OCI-LY7 (cell line): ENCODE data around the gene ADCY5. TPM values are rescaled to one million over a fixed set of nuclear protein-coding genes. Genes with fewer than 3 reads are reported as not detected.
A peak's percentile ranks its signal among the peaks of the same experiment; 100 is the strongest.

Experiments
- BruUV-seq: library from RNA; stranded (reverse); fragments of 400-500 nt; replicated peaks from 2 replicates; lab custom pipeline; 2021; lab: Mats Ljungman, UMichigan
- CTCF ChIA-PET: fragments of 300-600 bp; sonication (Branson Sonifier 250); formaldehyde crosslinking; loops from one replicate; lab custom pipeline; 2022; ENCODE audit warnings: antibody characterized with exemption; ENCODE audit not compliant: unreplicated experiment; lab: Charles Lee
- POLR2A ChIA-PET: fragments of 300-600 bp; sonication (Branson Sonifier 250); formaldehyde crosslinking; loops from one replicate; lab custom pipeline; 2022; ENCODE audit warnings: antibody characterized with exemption; lab: Charles Lee
- DNase-seq: peaks from one replicate; pipeline ENCODE4 v3.0.0-alpha.2; 2015; ENCODE audit warnings: low spot score
- H2AFZ ChIP-seq: fragments of 200-600 bp; sonication (generic), shearing (Covaris generic); 2 replicates; pipeline ENCODE4 v1.6.1; 2014; ENCODE audit warnings: mild to moderate bottlenecking, antibody characterized with exemption, low read length, moderate library complexity
- H3K27ac ChIP-seq: fragments of 200-600 bp; sonication (generic); 2 replicates; pipeline ENCODE4 v1.5.1; 2014; ENCODE audit warnings: mixed run types, low read depth, mild to moderate bottlenecking, moderate library complexity, low read length, inconsistent platforms; ENCODE audit not compliant: poor library complexity, severe bottlenecking
- H3K36me3 ChIP-seq: fragments of 200-600 bp; sonication (generic); 2 replicates; pipeline ENCODE4 v1.6.1; 2014; ENCODE audit warnings: mild to moderate bottlenecking, antibody characterized with exemption, low read length, moderate library complexity, mixed read lengths; ENCODE audit not compliant: insufficient read depth
- H3K4me1 ChIP-seq: fragments of 200-600 bp; sonication (generic); 2 replicates; pipeline ENCODE4 v1.5.1; 2014; ENCODE audit warnings: mild to moderate bottlenecking, low read length; ENCODE audit not compliant: insufficient read depth, poor library complexity, severe bottlenecking
- H3K4me2 ChIP-seq: fragments of 200-600 bp; sonication (generic); 2 replicates; pipeline ENCODE4 v1.6.1; 2014; ENCODE audit warnings: mild to moderate bottlenecking, low read length
- H3K4me3 ChIP-seq: fragments of 200-600 bp; sonication (generic); 2 replicates; pipeline ENCODE4 v1.5.1; 2014; ENCODE audit warnings: mild to moderate bottlenecking, low read depth, low read length; ENCODE audit not compliant: poor library complexity, severe bottlenecking
- H3K79me2 ChIP-seq: fragments of 200-600 bp; sonication (generic); 2 replicates; pipeline ENCODE4 v1.6.1; 2016; ENCODE audit warnings: low read depth, mild to moderate bottlenecking, low read length, moderate library complexity, mixed read lengths; ENCODE audit not compliant: insufficient read depth
- H3K9me2 ChIP-seq: fragments of 200-600 bp; sonication (generic); 2 replicates; pipeline ENCODE4 v1.6.1; 2016; ENCODE audit warnings: mild to moderate bottlenecking, low read length, mixed read lengths; ENCODE audit not compliant: insufficient read depth
- H3K9me3 ChIP-seq: fragments of 200-600 bp; sonication (generic); 2 replicates; pipeline ENCODE4 v1.6.1; 2014; ENCODE audit warnings: mild to moderate bottlenecking, mixed run types, low read length, mixed read lengths
- H4K20me1 ChIP-seq: fragments of 200-600 bp; sonication (generic); 2 replicates; pipeline ENCODE4 v1.6.1; 2014; ENCODE audit warnings: mild to moderate bottlenecking, antibody characterized with exemption, low read length, moderate library complexity, mixed read lengths; ENCODE audit not compliant: insufficient read depth
- EZH2phosphoT487 ChIP-seq: fragments of 200-600 bp; sonication (generic); IDR thresholded peaks from 2 replicates; pipeline ENCODE4 v1.6.1; 2018; ENCODE audit warnings: low read depth, borderline replicate concordance, mild to moderate bottlenecking, mixed run types, antibody characterized with exemption, low read length, moderate library complexity, mixed read lengths
- intact Hi-C: fragments of 100-400 bp; cut with micrococcal nuclease; formaldehyde crosslinking; loops from one replicate; pipeline ENCODE4 v1.10.0; 2022; ENCODE audit not compliant: unreplicated experiment
- total RNA-seq, 2 experiments: library from RNA; depleted of rRNA in 1 of 2; stranded (reverse); fragments of >200 nt in 1 of 2; shearing (Covaris generic) in 1 of 2; gene quantifications; 2 replicates each; pipeline ENCODE4 v1.2.3, GENCODE V29; 2014 to 2022
- TF ChIP-seq, protein P1 (sequence below): fragments of 200-600 bp; sonication (generic); conservative IDR thresholded peaks from 2 replicates; pipeline ENCODE4 v1.5.1; 2014; ENCODE audit warnings: mild to moderate bottlenecking, antibody characterized with exemption, low read length, moderate library complexity, mixed read lengths

The ADCY5 gene
- total RNA-seq, 2 experiments from 2014 or later = 0.03 to 0.63 TPM

DNA sequence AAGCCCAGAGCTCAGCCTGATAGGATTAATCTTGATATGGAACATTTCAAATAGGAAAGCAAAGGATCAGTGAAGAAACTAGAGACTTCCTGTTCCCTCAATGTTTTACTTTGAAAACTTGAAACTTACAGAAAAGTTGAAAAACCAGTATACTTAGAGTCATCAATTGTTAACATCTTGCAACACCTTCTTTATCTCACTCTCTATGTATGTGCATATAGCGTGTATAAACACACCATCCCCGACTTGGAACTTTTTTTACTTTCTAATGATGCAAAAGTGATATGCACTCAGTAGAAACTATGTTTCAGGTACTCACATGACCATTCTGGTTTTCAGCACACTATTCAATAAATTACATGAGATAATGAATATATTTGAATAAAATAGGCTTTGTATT lies 186.7 kb downstream of the ADCY5 start:
- H3K4me2 ChIP-seq = no peak overlapping the region
- no peaks in the 10 kb centered on the region for H3K79me2 ChIP-seq
- no peak for DNase-seq
- no peaks in the 10 kb centered on the region for H4K20me1 ChIP-seq
- peaks cover 7% of the 10 kb centered on the region for H3K4me1 ChIP-seq
- TF ChIP-seq EZH2phosphoT487 = no peak
- TF ChIP-seq, protein P1, sequence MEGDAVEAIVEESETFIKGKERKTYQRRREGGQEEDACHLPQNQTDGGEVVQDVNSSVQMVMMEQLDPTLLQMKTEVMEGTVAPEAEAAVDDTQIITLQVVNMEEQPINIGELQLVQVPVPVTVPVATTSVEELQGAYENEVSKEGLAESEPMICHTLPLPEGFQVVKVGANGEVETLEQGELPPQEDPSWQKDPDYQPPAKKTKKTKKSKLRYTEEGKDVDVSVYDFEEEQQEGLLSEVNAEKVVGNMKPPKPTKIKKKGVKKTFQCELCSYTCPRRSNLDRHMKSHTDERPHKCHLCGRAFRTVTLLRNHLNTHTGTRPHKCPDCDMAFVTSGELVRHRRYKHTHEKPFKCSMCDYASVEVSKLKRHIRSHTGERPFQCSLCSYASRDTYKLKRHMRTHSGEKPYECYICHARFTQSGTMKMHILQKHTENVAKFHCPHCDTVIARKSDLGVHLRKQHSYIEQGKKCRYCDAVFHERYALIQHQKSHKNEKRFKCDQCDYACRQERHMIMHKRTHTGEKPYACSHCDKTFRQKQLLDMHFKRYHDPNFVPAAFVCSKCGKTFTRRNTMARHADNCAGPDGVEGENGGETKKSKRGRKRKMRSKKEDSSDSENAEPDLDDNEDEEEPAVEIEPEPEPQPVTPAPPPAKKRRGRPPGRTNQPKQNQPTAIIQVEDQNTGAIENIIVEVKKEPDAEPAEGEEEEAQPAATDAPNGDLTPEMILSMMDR = no peak
- peaks cover 6% of the 10 kb centered on the region; the same call in 1 of the 2 replicates for H3K36me3 ChIP-seq
- ChIA-PET POLR2A (interaction anchor here (0.8 to 1.1 kb wide), 2 partner anchors 16 to 232 kb away, joined by 3 read pairs; no protein-coding TSS in a partner anchor), CTCF (no interaction called here)
- no peaks in the 10 kb centered on the region for H3K9me2 ChIP-seq
- no peak overlapping the region for H3K27ac ChIP-seq
- H2AFZ ChIP-seq = no peak overlapping the region
- intact Hi-C loops = no loop called here
- H3K9me3 ChIP-seq = no peaks in the 10 kb centered on the region
- no peak overlapping the region for H3K4me3 ChIP-seq
- BruUV-seq = no TSS peak

GRCh38 chr3:123261666-123262065 lies 187.2 kb downstream of the ADCY5 start:
- Histone ChIP-seq H3K4me3 (no peak overlapping the region), H3K4me1 (peaks cover 7% of the 10 kb centered on the region), H3K9me3 (no peaks in the 10 kb centered on the region), H2AFZ (no peak overlapping the region), H3K27ac (no peak overlapping the region), H3K36me3 (peaks cover 6% of the 10 kb centered on the region; the same call in 1 of the 2 replicates), H4K20me1 (no peaks in the 10 kb centered on the region), H3K79me2 (no peaks in the 10 kb centered on the region), H3K9me2 (no peaks in the 10 kb centered on the region), H3K4me2 (no peak overlapping the region)
- ChIA-PET POLR2A (interaction anchor here (0.8 to 1.1 kb wide), 2 partner anchors 15 to 232 kb away, joined by 3 read pairs; no protein-coding TSS in a partner anchor), CTCF (no interaction called here)
- no peak for TF ChIP-seq EZH2phosphoT487
- TF ChIP-seq, protein P1 = no peak
- intact Hi-C loops = no loop called here
- BruUV-seq = no TSS peak
- peak; percentile 14 for DNase-seq

- no peak overlapping the region for H2AFZ ChIP-seq
- DNase-seq = peak; percentile 68
- H3K4me1 ChIP-seq = peaks cover 7% of the 10 kb centered on the region
- H3K9me3 ChIP-seq = no peaks in the 10 kb centered on the region
- no peaks in the 10 kb centered on the region for H3K79me2 ChIP-seq
- H3K36me3 ChIP-seq = peaks cover 6% of the 10 kb centered on the region; the same call in 1 of the 2 replicates
- TF ChIP-seq, protein P1 = peak; percentile 88
- TF ChIP-seq EZH2phosphoT487 = no peak
- no peak overlapping the region for H3K4me3 ChIP-seq
- intact Hi-C loops = loop anchor here (5.0 kb wide), 2 partner anchors 232 to 317 kb away; partner anchors contain the start of gene SEMA5B
- POLR2A ChIA-PET = interaction anchor here (0.7 kb wide), 1 partner anchor 113 kb away, joined by 3 read pairs; no protein-coding TSS in a partner anchor
- H3K4me2 ChIP-seq = no peak overlapping the region
- CTCF ChIA-PET = no interaction called here
- H4K20me1 ChIP-seq = no peaks in the 10 kb centered on the region
- BruUV-seq = no TSS peak
- H3K9me2 ChIP-seq = no peaks in the 10 kb centered on the region
- no peak overlapping the region for H3K27ac ChIP-seq
Measured at GRCh38 chr3:123258811-123259420, 190.0 kb downstream of the ADCY5 start.
